Ovary (tissue), 3 donors: ENCODE data around the gene FAM184A.

Experiments
- POLR2A ChIP-seq: fragments of 450-650 bp; IDR thresholded peaks from one replicate; pipeline ENCODE4 v1.6.1; 2017; ENCODE audit warnings: antibody characterized with exemption, mild to moderate bottlenecking, moderate library complexity
- TF ChIP-seq, protein P1 (sequence below), 3 donors: fragments of 450-650 bp in 2 of 3; fragments of 200-600 bp in 1 of 3; IDR thresholded peaks; one replicate each; pipeline versions ENCODE4 v1.5.1 to v1.8.0; 2016 to 2022; ENCODE audit warnings: antibody characterized with exemption in 3 of 3, mild to moderate bottlenecking in 1 of 3
- donor health status: DM: no; HTN: no; CAD: no.

DNA sequence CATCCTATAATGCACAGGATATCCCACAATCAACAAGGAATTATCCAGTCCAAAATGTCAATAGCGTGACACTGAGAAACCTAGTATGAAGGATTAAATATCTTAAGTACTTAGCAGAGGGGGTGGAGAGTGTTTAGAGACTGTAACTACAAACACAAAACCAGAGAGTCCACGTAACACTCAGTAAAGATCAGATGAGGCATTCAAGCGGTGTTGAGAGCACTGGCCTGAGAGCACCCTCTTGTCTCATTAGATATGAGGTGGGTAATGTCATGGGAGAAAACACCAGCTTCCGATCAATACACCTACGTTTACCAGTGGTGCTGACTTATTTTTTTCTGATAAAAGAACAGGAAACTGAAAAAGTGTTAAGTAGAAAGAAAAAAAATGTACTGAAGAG, 2.3 kb downstream of the FAM184A start:
- TF ChIP-seq, protein P1, sequence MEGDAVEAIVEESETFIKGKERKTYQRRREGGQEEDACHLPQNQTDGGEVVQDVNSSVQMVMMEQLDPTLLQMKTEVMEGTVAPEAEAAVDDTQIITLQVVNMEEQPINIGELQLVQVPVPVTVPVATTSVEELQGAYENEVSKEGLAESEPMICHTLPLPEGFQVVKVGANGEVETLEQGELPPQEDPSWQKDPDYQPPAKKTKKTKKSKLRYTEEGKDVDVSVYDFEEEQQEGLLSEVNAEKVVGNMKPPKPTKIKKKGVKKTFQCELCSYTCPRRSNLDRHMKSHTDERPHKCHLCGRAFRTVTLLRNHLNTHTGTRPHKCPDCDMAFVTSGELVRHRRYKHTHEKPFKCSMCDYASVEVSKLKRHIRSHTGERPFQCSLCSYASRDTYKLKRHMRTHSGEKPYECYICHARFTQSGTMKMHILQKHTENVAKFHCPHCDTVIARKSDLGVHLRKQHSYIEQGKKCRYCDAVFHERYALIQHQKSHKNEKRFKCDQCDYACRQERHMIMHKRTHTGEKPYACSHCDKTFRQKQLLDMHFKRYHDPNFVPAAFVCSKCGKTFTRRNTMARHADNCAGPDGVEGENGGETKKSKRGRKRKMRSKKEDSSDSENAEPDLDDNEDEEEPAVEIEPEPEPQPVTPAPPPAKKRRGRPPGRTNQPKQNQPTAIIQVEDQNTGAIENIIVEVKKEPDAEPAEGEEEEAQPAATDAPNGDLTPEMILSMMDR (IDR thresholded peaks at IDR 0.05) = no peak
- no peak for TF ChIP-seq POLR2A
